ENCODE measurements around the gene GTF2H2. TPM values are rescaled to one million over a fixed set of nuclear protein-coding genes. Genes with fewer than 3 reads are reported as not detected.
"Not testable (repeated sequence)": the region's sequence is repeated elsewhere in the genome, so short reads cannot be mapped to it uniquely, and the experiment has no call there.

The GTF2H2 gene
- total RNA-seq, 1 donor, result 40.6 TPM

DNA sequence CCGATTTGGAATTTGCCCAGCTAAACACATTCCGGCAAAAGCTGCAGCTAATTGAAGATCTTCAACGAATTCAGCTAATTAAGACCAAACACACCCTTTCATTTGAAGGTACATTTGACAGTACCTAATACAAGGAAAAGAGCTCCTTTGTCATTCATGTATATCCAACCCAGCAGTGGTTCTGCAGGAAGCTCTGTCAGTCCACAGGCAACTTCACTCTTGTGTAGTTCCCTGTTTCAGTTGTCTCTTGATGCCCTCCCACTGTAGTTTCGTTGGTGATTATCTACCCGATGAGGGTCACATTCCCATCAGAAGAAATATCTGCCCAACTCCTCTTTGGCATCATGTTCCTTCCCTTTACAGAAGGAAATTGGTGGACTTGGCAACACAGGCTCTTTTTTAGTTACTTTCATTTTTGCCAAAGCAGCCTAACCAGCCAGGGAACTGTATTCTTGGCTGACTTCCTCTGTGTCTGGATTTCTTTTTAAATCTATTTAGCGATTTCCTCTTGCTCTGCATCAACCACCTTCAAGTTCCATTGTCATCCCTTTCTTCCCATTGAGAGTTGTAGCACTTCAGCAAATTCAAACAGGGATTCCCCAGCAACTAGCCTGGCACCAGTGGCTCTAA, 49.0 kb downstream of the GTF2H2 start:
- not testable (repeated sequence) for DNase-seq (ENCODE audit: low read depth); H3K4me3 ChIP-seq (ENCODE audit: low read depth, low read length)

DNA sequence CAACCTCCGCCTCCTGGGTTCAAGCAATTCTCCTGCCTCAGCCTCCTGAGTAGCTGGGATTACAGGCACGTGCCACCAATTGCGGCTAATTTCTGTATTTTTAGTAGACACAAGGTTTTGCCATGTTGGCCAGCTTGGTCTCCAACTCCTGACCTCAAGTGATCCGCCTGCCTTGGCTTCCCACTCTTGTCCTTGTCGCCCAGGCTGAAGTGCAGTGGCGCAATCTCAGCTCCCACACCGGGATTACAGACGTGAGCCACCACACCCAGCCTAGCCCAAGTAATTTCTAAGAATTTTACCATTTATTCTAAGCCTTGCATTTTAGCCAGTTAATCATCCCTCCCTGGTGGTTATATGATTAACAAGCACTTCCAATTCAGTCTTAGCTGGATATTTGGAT, 53.3 kb downstream of the GTF2H2 start:
- H3K4me3 ChIP-seq (ENCODE audit: low read depth, low read length), result no peak overlapping the region
- TF ChIP-seq, protein P1, sequence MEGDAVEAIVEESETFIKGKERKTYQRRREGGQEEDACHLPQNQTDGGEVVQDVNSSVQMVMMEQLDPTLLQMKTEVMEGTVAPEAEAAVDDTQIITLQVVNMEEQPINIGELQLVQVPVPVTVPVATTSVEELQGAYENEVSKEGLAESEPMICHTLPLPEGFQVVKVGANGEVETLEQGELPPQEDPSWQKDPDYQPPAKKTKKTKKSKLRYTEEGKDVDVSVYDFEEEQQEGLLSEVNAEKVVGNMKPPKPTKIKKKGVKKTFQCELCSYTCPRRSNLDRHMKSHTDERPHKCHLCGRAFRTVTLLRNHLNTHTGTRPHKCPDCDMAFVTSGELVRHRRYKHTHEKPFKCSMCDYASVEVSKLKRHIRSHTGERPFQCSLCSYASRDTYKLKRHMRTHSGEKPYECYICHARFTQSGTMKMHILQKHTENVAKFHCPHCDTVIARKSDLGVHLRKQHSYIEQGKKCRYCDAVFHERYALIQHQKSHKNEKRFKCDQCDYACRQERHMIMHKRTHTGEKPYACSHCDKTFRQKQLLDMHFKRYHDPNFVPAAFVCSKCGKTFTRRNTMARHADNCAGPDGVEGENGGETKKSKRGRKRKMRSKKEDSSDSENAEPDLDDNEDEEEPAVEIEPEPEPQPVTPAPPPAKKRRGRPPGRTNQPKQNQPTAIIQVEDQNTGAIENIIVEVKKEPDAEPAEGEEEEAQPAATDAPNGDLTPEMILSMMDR (IDR thresholded peaks at IDR 0.05; ENCODE audit: insufficient read depth, low read depth, low read length), result no peak
- DNase-seq (ENCODE audit: low read depth), result no peak

DNA sequence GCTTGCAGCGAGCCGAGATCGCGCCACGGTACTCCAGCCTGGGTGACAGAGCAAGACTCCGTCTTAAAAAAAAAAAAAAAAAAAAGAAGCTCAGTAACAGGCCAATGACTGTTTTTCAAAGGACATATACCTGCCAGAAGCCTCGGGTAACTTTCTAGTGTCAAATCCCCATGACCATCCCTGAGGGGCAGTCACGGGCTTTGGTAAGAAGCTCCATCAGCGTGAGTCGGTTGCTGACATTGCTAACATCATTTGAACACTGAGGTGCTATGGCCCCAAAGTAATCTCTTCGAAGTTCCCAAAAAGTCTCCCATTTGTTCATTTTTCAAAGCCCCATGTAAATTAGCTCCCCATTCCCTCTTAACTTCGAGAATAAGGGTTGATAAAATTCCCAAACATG, 53.9 kb downstream of the GTF2H2 start:
- TF ChIP-seq, protein P1 (IDR thresholded peaks at IDR 0.05; ENCODE audit: insufficient read depth, low read depth, low read length), result no peak
- no peak overlapping the region for H3K4me3 ChIP-seq (ENCODE audit: low read depth, low read length)
- no peak for DNase-seq (ENCODE audit: low read depth)

DNA sequence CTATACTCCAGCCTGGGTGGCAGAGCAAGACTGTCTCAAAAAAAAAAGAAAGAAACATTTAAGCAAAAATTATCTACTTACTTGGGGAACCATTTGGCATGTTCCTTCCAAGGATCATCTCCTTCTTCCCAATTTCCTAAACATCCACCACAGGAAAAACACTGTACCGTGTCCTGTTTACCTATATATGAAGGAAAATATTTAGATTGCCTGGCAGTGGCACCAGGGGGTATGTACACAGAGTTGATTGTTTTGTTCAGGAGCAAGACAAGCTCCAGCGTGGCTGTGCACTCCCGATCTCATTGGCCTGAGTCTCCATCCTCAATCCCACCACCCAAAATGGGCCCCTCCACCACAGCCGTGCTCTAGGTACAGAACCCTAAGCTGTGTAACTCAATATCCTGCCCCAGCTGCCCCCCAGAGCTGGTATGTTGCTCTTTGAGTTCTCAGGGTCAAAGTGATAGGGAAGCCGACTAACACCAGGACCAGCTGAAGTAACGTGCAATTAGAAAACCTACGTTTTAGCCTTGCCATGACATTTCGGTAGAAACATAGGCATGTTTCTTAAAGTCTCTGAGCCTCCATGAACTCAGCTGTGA, 56.2 kb downstream of the GTF2H2 start:
- TF ChIP-seq, protein P1 (IDR thresholded peaks at IDR 0.05; ENCODE audit: insufficient read depth, low read depth, low read length), result no peak
- no peak for DNase-seq (ENCODE audit: low read depth)
- H3K4me3 ChIP-seq (ENCODE audit: low read depth, low read length), result no peak overlapping the region

DNA sequence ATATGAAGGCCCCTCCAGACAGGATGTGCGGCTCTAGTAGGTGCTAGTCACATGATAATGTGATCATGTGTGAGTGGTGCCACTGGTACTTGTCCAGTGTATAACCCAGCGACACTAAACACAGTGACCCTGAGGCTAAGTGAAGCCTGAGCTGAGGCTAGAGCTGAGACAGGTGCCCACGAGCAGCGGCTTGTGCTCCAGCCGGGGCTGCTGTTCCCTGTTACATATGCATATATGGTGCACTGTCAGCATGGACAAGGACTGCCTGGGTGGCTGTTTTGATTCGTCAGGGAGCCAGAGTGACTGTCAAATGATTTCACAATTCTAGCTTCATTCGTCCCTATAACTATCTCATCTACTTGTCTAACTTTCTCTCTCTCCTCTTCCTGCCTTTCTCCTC, 60.5 kb downstream of the GTF2H2 start:
- H3K4me3 ChIP-seq (ENCODE audit: low read depth, low read length); DNase-seq (ENCODE audit: low read depth): not testable (repeated sequence)

Other genes with a start within 250 kb of the GTF2H2 start
- gene SERF1A, start 167.0 kb downstream of the GTF2H2 start, total RNA-seq, result 8.7 and 15.5 TPM in 2 replicates
- gene SMN1, start 142.6 kb downstream of the GTF2H2 start, total RNA-seq, result 39.3 and 49.2 TPM in 2 replicates
- 5.6 and 6.4 TPM in 2 replicates for gene NAIP, start 42.3 kb downstream of the GTF2H2 start, total RNA-seq

All from fibroblast of villous mesenchyme (primary cell).